ENCODE results near the gene ZDHHC11B. TPM values are rescaled to one million over a fixed set of nuclear protein-coding genes. Genes with fewer than 3 reads are reported as not detected.
"Not testable (repeated sequence)": the region's sequence is repeated elsewhere in the genome, so short reads cannot be mapped to it uniquely, and the experiment has no call there.

ZDHHC11B gene
- total and polyA plus RNA-seq, 5 donors = 6.6 to 49.2 (median 22.2) TPM

DNA sequence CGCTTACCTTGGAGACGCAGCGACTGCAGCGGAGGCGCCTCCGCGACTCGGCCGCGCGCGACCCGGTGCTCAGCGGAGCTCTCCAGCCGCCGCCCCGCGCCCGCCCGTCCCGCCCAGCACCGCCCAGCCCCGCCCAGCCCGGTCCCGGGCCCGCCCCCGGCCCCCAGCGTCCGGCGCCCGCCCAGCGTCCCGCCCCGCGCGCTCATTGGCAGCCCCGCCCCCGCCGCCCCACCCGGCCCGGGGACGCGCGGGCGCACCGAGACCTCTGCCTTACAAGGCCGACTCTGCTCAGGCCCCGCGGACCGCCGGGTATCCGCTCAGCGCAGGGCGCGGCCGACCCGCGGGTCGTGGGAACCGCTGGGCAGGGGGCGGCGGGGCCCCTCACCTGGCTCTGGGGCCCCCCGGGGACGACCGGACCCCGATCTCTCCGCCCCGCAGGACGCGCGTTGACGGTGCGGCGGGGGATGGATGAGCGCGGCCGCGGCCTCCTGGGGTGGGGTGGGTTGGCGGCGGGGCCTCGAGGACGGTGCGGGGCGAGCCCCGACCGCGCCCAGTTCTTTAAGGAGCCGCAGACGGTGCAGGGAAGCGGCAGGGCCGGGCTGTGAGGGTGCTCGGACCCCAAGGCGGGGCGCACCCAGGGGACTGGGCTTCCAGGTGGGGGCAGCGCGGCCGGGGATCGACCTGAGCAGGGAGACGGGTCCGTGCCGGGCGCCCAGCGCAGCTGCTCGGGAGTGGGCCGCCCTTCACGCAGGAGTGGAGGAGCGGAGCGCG, 91.1 kb downstream of the ZDHHC11B start, which contains the start of gene TPPP:
Gene TPPP, minus strand, starts transcription at position 82 of the 771 bp plus-strand sequence. CDS start 15,292 bp downstream, outside the sequence.
- intact Hi-C loops (cut with DNase I) = loop anchor here in 1 of 4 donors (10.0 kb wide), 1 partner anchor 91 kb away; the partner anchor contains the start of gene ZDHHC11B
- H3K4me1 ChIP-seq (ENCODE audit: control insufficient read depth, insufficient read depth, low read length) = not testable (repeated sequence)
- peak within 1 kb of the TSS; percentile 72 for H3K27ac ChIP-seq (ENCODE audit: low read length)

DNA sequence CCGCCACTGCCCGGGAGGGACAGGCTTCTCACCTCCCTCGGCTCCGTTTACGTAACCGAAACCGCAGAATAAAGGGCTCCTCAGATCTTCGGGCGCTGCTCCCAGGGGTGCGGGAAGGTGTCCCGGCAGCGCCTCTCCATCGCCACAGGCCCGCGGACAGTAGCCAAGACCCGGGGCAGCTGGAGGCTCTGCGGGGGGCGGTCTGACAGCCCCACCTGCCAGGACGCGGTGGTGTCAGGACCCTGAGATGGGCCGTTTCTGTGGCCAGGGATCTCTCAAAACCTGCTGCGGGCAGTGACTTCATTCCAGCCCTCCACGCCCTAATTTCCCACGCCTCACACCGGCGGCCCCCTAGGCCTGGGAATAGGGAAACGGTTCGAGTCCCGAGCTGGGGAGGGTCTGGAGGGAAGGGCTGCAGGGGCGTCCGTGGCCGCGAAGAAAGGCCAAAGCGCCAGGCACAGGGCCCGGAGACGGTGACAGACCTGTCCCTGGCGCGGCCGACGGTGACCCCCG, 91.9 kb downstream of the ZDHHC11B start:
- not testable (repeated sequence) for H3K9me3 ChIP-seq (ENCODE audit: control insufficient read depth, low read length); H3K27me3 ChIP-seq (ENCODE audit: control insufficient read depth, insufficient read depth); H3K4me1 ChIP-seq (ENCODE audit: control insufficient read depth, insufficient read depth, low read length)
- H3K4me3 ChIP-seq (ENCODE audit: low read length) = peak overlapping the region; percentile 89
- peak in 1 of 2 donors; percentile 0 for ATAC-seq
- under 1% methylated on average over 40 of the region's 41 CpGs for WGBS
- H3K27ac ChIP-seq (ENCODE audit: low read length) = peak overlapping the region; percentile 21
- peak; percentile 39 to 54 (median 53) for DNase-seq
- intact Hi-C loops (cut with DNase I) = loop anchor here in 1 of 4 donors (10.0 kb wide), 1 partner anchor 92 kb away; the partner anchor contains the start of gene ZDHHC11B

More for the DNA sequence above, 91.1 kb downstream of the ZDHHC11B start, which contains the start of gene TPPP:
- H3K9me3 ChIP-seq (ENCODE audit: control insufficient read depth, low read length); H3K27me3 ChIP-seq (ENCODE audit: control insufficient read depth, insufficient read depth): not testable (repeated sequence)
- DNase-seq = peak; percentile 95 to 98 (median 97)
- WGBS = 1% methylated on average over 79 of the region's 109 CpGs
- ATAC-seq = peak; percentile 90 to 91
- H3K4me3 ChIP-seq (ENCODE audit: low read length) = peak within 1 kb of the TSS; percentile 89

DNA sequence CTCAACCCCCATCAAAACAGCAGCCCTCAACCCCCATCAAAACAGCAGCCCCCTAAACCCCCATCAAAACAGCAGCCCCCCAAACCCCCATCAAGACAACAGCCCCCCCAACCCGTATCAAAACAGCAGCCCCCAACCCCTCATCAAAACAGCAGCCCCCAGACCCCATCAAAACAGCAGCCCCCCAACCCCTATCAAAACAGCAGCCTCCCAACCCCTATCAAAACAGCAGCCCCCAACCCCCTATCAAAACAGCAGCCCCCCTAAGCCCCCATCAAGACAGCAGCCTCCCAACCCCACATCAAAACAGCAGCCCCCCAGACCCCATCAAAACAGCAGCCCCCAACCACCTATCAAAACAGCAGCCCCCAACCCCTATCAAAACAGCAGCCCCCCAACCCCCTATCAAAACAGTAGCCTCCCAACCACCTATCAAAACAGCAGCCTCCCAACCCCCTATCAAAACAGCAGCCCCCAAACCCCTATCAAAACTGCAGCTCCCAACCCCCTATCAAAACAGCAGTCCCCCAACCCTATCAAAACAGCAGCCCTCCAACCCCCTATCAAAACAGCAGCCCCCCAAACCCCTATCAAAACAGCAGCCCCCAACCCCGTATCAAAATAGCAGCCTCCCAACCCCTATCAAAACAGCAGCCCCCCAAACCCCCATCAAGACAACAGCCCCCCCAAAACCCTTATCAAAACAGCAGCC, 92.6 kb downstream of the ZDHHC11B start:
- 21% methylated on average over 2 of the region's 2 CpGs for WGBS
- H3K9me3 ChIP-seq (ENCODE audit: control insufficient read depth, low read length) = no peaks in the 10 kb centered on the region
- H3K27me3 ChIP-seq (ENCODE audit: control insufficient read depth, insufficient read depth) = no peaks in the 10 kb centered on the region
- ATAC-seq = no peak
- intact Hi-C loops (cut with DNase I) = loop anchor here in 1 of 4 donors (10.0 kb wide), 1 partner anchor 93 kb away; the partner anchor contains the start of gene ZDHHC11B
- H3K4me1 ChIP-seq (ENCODE audit: control insufficient read depth, insufficient read depth, low read length) = no peaks in the 10 kb centered on the region
- DNase-seq = peak in 1 of 3 donors; percentile 4
- peak overlapping the region; percentile 89 for H3K4me3 ChIP-seq (ENCODE audit: low read length)
- peak overlapping the region; percentile 21 for H3K27ac ChIP-seq (ENCODE audit: low read length)

DNA sequence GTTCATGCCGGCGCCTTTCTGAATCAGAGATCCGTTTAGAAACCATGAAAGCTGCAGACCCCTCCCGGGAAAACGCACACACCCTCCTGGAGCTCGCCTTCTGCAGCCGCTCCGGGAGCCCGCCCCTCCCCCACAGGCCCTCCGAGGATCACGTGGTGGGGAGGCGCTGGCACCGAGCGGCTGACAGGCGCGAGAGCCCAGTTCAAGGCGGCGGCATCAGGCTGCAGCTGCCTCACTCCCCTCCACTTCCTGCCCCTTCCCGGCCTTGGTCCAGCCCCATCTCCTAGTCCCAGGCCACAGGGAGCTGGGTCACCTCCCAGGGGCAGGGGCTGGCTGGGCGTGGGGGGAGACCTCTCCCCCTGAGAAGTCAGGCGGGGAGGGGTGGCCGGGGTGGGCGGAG, 93.5 kb downstream of the ZDHHC11B start:
- H3K4me3 ChIP-seq (ENCODE audit: low read length); H3K4me1 ChIP-seq (ENCODE audit: control insufficient read depth, insufficient read depth, low read length); H3K27me3 ChIP-seq (ENCODE audit: control insufficient read depth, insufficient read depth); H3K9me3 ChIP-seq (ENCODE audit: control insufficient read depth, low read length); H3K27ac ChIP-seq (ENCODE audit: low read length): not testable (repeated sequence)
- intact Hi-C loops (cut with DNase I) = loop anchor here in 1 of 4 donors (10.0 kb wide), 1 partner anchor 94 kb away; the partner anchor contains the start of gene ZDHHC11B
- DNase-seq (peak in 1 of 3 donors; percentile 73), ATAC-seq (peak; percentile 27 to 59)
- WGBS = no CpG with 5 or more reads among the region's 23 CpGs

DNA sequence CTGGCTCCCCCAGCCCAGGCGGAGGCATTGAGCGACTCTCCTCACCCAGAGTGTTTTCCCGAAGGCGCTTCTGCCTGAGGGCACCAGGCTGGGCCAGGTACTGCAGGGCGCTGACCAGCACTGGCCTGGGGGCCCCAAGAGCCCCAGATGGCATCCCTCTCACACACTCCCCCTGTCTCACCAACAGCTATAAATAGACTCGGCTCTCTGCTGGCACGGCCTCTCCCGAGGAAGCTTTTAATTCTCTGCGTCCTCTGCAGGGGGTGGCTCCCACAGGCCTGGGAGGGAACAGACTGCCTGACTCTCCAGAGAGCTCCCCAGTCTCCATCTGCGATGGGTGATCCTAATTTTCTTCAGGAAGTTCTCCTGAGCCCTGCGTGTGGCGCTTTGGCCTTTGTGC, 94.2 kb downstream of the ZDHHC11B start:
- H3K27ac ChIP-seq (ENCODE audit: low read length); H3K4me1 ChIP-seq (ENCODE audit: control insufficient read depth, insufficient read depth, low read length); H3K4me3 ChIP-seq (ENCODE audit: low read length); DNase-seq; H3K27me3 ChIP-seq (ENCODE audit: control insufficient read depth, insufficient read depth); H3K9me3 ChIP-seq (ENCODE audit: control insufficient read depth, low read length): not testable (repeated sequence)
- WGBS = no CpG with 5 or more reads among the region's 12 CpGs
- intact Hi-C loops (cut with DNase I) = loop anchor here in 1 of 4 donors (10.0 kb wide), 1 partner anchor 95 kb away; the partner anchor contains the start of gene ZDHHC11B
- peak; percentile 40 to 47 for ATAC-seq

DNA sequence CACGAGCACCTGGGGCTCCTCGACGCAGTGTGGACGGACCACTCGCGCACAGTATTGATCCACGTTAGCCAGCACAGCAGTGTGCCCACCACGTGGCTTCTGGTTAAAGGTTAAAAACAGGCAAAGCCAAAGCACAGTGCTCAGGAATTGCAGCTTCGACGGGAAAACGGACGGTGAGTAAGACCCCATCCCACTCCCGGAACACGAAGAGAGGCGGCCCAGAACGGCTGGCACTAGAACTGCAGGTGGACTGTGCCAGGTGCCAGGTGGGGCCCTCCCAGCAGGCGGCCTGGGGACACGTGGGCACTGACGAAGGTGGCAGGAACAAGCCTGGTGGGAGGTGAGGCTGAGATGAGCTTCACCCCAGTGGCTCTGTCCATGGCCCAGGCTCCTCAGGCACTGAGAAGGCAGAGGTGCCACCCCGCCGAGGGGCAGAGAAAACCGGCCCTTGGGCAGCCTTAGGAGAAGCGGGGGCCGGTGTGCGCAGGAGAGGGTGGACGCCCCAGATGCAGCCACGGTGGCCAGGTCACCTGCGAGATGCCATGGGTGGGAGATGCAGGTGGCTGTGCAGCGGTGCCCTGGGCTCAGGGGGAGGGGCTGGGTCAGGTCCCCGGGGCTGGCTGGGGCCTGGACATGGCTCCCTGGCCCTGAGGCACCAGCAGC, 96.0 kb downstream of the ZDHHC11B start:
- WGBS = 88% methylated on average over 17 of the region's 30 CpGs
- not testable (repeated sequence) for H3K4me3 ChIP-seq (ENCODE audit: low read length); H3K27me3 ChIP-seq (ENCODE audit: control insufficient read depth, insufficient read depth); ATAC-seq; H3K9me3 ChIP-seq (ENCODE audit: control insufficient read depth, low read length); H3K27ac ChIP-seq (ENCODE audit: low read length); H3K4me1 ChIP-seq (ENCODE audit: control insufficient read depth, insufficient read depth, low read length)
- peak; percentile 23 to 47 (median 28) for DNase-seq
- intact Hi-C loops (cut with DNase I) = loop anchor here in 1 of 4 donors (5.0 kb wide), 1 partner anchor 89 kb away; no protein-coding TSS in a partner anchor

DNA sequence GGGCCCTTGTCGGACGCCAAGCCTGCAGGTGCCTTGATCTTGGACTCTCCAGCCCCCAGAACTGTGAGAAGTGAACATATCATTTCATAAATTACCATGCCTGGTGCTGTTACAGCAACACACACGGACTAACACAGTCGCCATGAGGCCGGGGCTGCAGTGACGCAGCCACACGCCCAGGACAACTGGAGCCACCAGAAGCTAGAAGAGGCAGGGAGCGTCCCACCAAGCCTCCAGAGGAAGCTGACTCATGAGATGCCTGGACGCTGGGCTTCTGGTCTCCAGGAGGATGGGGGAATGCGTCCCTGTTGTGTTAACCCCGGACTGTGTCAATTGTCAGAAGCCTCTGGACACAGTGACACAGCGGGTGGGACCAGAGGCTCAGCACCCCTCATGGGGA, 97.6 kb downstream of the ZDHHC11B start:
- ATAC-seq; H3K9me3 ChIP-seq (ENCODE audit: control insufficient read depth, low read length); H3K27ac ChIP-seq (ENCODE audit: low read length); H3K4me3 ChIP-seq (ENCODE audit: low read length); H3K4me1 ChIP-seq (ENCODE audit: control insufficient read depth, insufficient read depth, low read length); H3K27me3 ChIP-seq (ENCODE audit: control insufficient read depth, insufficient read depth): not testable (repeated sequence)
- 82% methylated on average over 12 of the region's 12 CpGs for WGBS
- intact Hi-C loops (cut with DNase I) = loop anchor here in 1 of 4 donors (5.0 kb wide), 1 partner anchor 90 kb away; no protein-coding TSS in a partner anchor
- DNase-seq = peak in 2 of 3 donors; percentile 22 to 23

DNA sequence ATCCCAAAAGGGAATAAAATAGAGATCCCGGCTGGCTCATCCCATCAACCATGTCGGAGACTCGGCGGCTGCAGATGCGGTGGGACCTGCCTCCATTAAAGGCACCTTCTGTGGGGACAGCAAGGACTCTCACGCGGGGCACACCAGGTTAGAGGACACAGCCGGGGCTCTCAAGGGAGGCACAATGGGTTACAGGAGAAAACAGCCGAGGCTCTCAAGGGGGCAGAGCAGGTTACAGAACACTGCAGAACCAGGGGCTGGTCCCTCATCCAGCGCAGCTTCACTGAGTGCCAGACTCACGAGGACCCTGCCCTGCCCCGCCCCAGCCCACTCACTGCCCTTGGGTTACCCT, 98.4 kb downstream of the ZDHHC11B start:
- not testable (repeated sequence) for H3K4me3 ChIP-seq (ENCODE audit: low read length); ATAC-seq; H3K9me3 ChIP-seq (ENCODE audit: control insufficient read depth, low read length); H3K27ac ChIP-seq (ENCODE audit: low read length); H3K4me1 ChIP-seq (ENCODE audit: control insufficient read depth, insufficient read depth, low read length); H3K27me3 ChIP-seq (ENCODE audit: control insufficient read depth, insufficient read depth)
- 95% methylated on average over 11 of the region's 12 CpGs for WGBS
- DNase-seq = peak; percentile 4 to 30 (median 25)
- intact Hi-C loops (cut with DNase I) = loop anchor here in 1 of 4 donors (5.0 kb wide), 1 partner anchor 91 kb away; no protein-coding TSS in a partner anchor

DNA sequence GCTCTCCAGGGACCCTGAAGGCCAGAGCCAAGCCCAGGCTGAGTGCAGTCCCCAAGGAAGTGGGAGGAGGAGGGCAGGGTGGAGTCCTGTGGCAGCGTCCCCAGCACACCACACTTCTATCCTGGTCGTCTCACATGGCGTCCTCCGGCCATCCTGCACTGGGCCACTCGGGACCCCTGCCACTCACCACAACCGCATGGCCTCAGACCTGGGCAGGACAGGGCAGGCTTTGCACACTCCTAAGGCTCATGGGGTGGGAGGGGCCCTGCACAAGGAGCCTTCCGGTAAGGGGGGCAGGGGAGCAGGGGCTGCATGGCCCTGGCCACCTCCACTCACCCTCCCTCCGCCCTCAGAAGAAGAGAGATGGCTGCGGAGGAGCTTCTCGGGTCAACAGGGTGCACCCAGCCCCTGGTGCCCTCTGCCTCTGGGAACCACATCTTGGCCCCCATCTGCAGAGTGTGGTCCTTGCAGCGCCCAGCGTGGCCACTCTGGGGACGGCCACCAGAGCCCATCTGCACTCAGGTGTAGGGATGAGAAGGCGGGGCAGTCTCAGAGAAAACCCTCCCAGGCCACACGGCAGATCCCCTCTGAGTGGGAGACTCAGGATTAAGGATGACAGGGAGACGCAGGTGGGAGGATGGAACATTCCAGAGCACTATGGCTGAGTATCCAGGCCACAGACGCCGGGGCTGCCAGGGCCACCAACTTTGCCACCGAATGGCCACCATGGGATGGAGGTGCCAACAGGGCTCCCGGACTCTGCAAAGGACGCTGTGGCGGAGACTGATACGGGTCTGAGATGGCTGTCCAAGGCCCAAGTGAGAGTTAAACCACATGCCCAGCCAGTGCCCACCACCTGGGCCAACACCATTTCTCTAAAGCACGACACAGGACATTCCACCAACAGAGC, 99.0 kb downstream of the ZDHHC11B start:
- peak; percentile 20 to 39 (median 38) for DNase-seq
- Histone ChIP-seq H3K27me3 (ENCODE audit: control insufficient read depth, insufficient read depth) (no peaks in the 10 kb centered on the region), H3K4me3 (ENCODE audit: low read length) (no peak overlapping the region), H3K4me1 (ENCODE audit: control insufficient read depth, insufficient read depth, low read length) (no peaks in the 10 kb centered on the region), H3K27ac (ENCODE audit: low read length) (no peak overlapping the region), H3K9me3 (ENCODE audit: control insufficient read depth, low read length) (no peaks in the 10 kb centered on the region)
- WGBS = 91% methylated on average over 24 of the region's 24 CpGs
- intact Hi-C loops (cut with DNase I) = loop anchor here in 1 of 4 donors (5.0 kb wide), 1 partner anchor 92 kb away; no protein-coding TSS in a partner anchor
- no peak for ATAC-seq

Measured in right cardiac atrium (tissue), 5 donors.